HUES64 (cell line): ENCODE data around the gene RHOT1.

Experiments
- H3K27ac ChIP-seq: 2 replicates; pipeline ENCODE4 v1.7.0; 2013; ENCODE audit warnings: low read depth, low read length, inconsistent platforms
- H3K27me3 ChIP-seq: 2 replicates; pipeline ENCODE4 v1.6.1; 2013; ENCODE audit warnings: mild to moderate bottlenecking, low read length; ENCODE audit not compliant: insufficient read depth
- H3K36me3 ChIP-seq: 2 replicates; pipeline ENCODE4 v1.6.1; 2013; ENCODE audit warnings: mild to moderate bottlenecking, low read length; ENCODE audit not compliant: insufficient read depth
- H3K4me1 ChIP-seq: 2 replicates; pipeline ENCODE4 v1.6.1; 2013; ENCODE audit warnings: mild to moderate bottlenecking, low read length, moderate library complexity; ENCODE audit not compliant: insufficient read depth
- H3K4me3 ChIP-seq: 2 replicates; pipeline ENCODE4 v1.5.1; 2013; ENCODE audit warnings: mild to moderate bottlenecking, low read length, moderate library complexity
- H3K9ac ChIP-seq: 2 replicates; pipeline ENCODE4 v1.6.1; 2013; ENCODE audit warnings: mild to moderate bottlenecking, low read depth, low read length
- H3K9me3 ChIP-seq: 2 replicates; pipeline ENCODE4 v1.6.1; 2013; ENCODE audit warnings: low read depth, low read length; ENCODE audit not compliant: insufficient read depth
- WGBS: fragments of 150-250, 120-280 bp; methylation state at CpG from one replicate; pipeline ENCODE4 v1.1.7; 2013; ENCODE audit warnings: missing lambda C conversion rate; 5-methylcytosine and 5-hydroxymethylcytosine counted together

RHOT1 gene

DNA sequence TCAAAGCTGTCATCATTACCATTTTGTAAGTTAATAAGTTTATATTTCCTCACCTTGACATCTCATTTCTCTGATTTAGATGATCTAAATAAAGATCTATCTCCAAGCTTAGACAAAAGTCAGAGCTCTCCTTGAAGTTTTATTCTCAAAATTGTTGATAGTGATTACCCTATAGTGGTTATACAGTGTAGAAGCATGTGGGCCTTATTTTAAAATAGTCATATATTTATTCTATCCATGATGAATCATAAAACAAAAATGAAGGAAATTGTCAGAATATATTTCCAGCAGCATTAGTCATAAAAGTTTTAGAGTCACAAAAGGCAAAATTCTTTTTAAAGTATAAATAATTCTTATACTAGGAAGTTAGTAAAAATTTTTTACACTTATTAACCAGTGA is 49.0 kb downstream of the RHOT1 start:
- Histone ChIP-seq H3K9ac (no peak overlapping the region), H3K9me3 (no peaks in the 10 kb centered on the region), H3K27ac (no peak overlapping the region)

DNA sequence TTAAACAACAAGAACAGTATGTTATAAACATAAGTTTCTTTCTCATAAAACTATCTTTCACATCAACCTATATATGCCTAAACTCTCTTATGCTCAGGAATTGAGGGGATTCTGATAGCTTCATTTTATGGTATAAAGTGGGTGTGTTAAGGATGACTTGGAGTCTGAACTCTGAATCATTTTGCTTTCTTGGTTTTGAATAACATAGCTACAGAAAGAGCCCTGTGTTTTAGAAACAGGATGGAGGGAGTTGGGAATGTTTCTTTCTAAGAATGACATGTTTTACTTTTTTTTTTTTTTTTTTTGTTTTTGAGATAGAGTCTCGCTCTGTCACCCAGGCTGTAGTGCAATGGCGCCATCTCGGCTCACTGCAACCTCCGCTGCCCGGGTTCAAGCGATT is 50.1 kb downstream of the RHOT1 start:
- H3K27me3 ChIP-seq, result no peaks in the 10 kb centered on the region
- no peaks in the 10 kb centered on the region for H3K9me3 ChIP-seq
- 97% methylated on average over 6 of the region's 6 CpGs for WGBS
- H3K4me3 ChIP-seq, result no peak overlapping the region
- peaks cover 62% of the 10 kb centered on the region for H3K36me3 ChIP-seq
- no peak overlapping the region for H3K9ac ChIP-seq
- H3K27ac ChIP-seq, result no peak overlapping the region
- no peaks in the 10 kb centered on the region for H3K4me1 ChIP-seq

More for the DNA sequence above, 49.0 kb downstream of the RHOT1 start:
- Histone ChIP-seq H3K4me1 (no peaks in the 10 kb centered on the region), H3K27me3 (no peaks in the 10 kb centered on the region), H3K36me3 (peaks cover 58% of the 10 kb centered on the region), H3K4me3 (no peak overlapping the region)

DNA sequence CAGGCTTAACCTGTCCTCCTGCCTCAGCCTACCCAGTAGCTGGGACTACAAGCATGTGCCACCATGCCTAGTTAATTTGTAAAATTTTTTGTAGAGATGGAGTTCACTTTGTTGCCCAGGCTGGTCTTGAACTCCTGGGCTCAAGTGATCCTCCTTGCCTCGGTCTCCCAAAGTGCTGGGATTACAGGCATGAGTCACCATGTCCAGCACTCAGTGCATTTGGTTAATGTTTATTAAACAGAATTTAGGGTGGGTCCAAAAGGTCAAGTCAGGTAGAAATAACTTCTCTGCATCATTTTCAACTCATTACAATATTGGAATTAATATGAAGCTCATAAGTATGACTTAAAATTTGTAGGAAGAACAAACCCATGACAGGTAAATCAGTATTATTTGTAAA is 55.7 kb downstream of the RHOT1 start:
- H3K27me3 ChIP-seq, result no peaks in the 10 kb centered on the region
- H3K4me3 ChIP-seq, result no peak overlapping the region
- WGBS, result 97% methylated on average over 1 of the region's 1 CpG
- no peak overlapping the region for H3K27ac ChIP-seq
- no peak overlapping the region for H3K9ac ChIP-seq
- no peaks in the 10 kb centered on the region for H3K9me3 ChIP-seq
- no peaks in the 10 kb centered on the region for H3K4me1 ChIP-seq
- H3K36me3 ChIP-seq, result peaks cover 84% of the 10 kb centered on the region

DNA sequence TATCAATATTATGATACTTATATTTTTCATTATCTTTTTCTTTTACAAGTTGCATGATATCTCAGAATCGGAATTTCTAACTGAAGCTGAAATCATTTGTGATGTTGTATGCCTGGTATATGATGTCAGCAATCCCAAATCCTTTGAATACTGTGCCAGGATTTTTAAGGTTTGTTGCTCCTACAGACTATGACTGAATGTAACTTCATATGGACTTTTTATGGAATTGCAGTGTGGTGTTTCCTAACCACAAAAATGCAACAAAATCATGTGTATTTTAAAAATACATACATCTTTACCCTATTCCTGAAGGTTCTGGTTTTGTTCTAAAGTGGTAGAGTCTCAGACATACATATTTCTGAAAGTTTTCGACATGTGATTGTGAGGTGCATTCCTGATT is 64.6 kb downstream of the RHOT1 start:
- H3K36me3 ChIP-seq, result peaks cover 72% of the 10 kb centered on the region
- H3K9ac ChIP-seq, result no peak overlapping the region
- WGBS, result 100% methylated on average over 1 of the region's 2 CpGs
- no peaks in the 10 kb centered on the region for H3K9me3 ChIP-seq
- H3K27me3 ChIP-seq, result no peaks in the 10 kb centered on the region
- no peaks in the 10 kb centered on the region for H3K4me1 ChIP-seq
- no peak overlapping the region for H3K4me3 ChIP-seq
- H3K27ac ChIP-seq, result no peak overlapping the region

DNA sequence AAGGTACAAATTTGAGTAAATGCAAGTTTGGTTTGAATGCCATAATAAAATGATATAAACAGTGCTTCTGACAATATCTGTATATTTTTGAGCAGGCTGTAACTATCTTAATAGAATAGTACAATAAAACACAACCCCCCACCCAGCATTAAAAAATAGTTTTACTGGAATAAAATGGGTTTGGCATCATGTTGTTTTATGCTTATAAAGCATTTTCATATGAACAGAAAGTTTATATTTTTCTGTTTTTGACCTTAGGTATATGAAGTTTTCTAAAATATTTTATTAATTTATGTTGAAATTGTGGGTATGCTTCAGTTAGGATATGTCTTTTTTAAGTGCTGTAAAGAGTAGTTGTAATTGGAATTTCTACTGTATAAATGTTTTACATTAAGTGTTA is 66.1 kb downstream of the RHOT1 start:
- Histone ChIP-seq H3K4me1 (no peaks in the 10 kb centered on the region), H3K4me3 (no peak overlapping the region), H3K9ac (no peak overlapping the region), H3K27me3 (no peaks in the 10 kb centered on the region), H3K9me3 (no peaks in the 10 kb centered on the region), H3K36me3 (peaks cover 63% of the 10 kb centered on the region), H3K27ac (no peak overlapping the region)

DNA sequence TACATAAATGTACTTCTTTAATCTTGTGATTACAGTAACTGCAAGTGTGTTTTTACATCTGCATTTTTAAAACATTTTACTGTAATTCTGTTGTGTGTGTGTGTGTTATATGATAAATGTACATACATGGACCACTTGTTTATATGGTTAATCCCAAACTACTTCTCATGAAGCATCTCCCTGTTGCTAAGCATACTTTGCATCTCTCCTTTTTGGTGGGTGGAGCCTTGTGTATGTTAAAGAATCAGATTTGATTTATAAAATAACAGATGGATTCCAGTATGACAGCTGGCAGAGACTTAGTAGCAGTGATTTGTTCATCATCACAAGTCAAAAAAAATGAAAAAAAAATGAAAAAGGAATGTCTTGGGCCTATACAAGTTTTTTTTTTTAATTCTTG is 67.3 kb downstream of the RHOT1 start:
- H3K9me3 ChIP-seq, result no peaks in the 10 kb centered on the region
- no peaks in the 10 kb centered on the region for H3K27me3 ChIP-seq
- H3K4me3 ChIP-seq, result no peak overlapping the region
- H3K4me1 ChIP-seq, result no peaks in the 10 kb centered on the region
- no peak overlapping the region for H3K27ac ChIP-seq
- H3K9ac ChIP-seq, result no peak overlapping the region
- peaks cover 56% of the 10 kb centered on the region for H3K36me3 ChIP-seq

DNA sequence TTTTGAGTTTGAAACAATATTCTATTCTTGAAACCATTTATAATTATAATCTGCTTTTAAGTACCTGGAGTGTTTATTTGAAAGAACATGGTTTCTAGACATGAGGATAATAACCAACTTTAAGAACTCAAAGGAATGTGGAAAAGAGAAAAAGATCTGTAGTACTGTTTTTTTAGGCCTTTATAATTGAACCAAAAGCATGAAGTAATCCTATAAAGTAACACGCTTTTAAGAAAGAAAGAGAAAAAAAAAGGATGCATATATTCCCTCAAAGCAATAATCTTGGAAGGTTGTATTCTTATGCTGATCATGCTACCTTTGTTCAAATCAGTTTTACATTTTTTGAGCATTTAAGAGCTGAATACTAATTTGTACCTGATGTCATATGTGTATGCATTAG is 69.4 kb downstream of the RHOT1 start:
- Histone ChIP-seq H3K27me3 (no peaks in the 10 kb centered on the region), H3K4me1 (no peaks in the 10 kb centered on the region), H3K4me3 (no peak overlapping the region), H3K9ac (no peak overlapping the region), H3K9me3 (no peaks in the 10 kb centered on the region), H3K36me3 (peaks cover 53% of the 10 kb centered on the region), H3K27ac (no peak overlapping the region)
- WGBS, result no CpG with 5 or more reads among the region's 1 CpG

DNA sequence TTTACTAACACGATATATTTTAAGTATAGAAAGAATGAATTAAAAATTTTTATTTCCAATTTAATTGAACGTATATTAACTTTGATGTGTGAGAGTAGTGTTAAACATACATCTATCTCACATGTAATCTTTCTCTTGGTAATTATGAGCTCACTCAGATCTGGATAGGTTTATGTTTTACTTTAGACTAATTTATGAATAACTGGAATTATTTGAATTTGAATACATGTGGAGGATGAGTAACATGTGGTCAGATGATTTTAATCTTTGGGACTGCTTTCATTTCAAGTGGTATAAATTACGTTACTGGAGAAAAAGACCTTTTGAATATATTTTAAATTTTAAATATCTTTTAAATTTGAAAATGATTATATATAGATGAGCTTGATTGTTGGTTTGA is 73.4 kb downstream of the RHOT1 start:
- Histone ChIP-seq H3K27me3 (no peaks in the 10 kb centered on the region), H3K27ac (no peak overlapping the region), H3K4me3 (no peak overlapping the region), H3K4me1 (no peaks in the 10 kb centered on the region), H3K9me3 (no peaks in the 10 kb centered on the region), H3K9ac (no peak overlapping the region), H3K36me3 (peaks cover 14% of the 10 kb centered on the region; the same call in 1 of the 2 replicates)
- no CpG with 5 or more reads among the region's 3 CpGs for WGBS

DNA sequence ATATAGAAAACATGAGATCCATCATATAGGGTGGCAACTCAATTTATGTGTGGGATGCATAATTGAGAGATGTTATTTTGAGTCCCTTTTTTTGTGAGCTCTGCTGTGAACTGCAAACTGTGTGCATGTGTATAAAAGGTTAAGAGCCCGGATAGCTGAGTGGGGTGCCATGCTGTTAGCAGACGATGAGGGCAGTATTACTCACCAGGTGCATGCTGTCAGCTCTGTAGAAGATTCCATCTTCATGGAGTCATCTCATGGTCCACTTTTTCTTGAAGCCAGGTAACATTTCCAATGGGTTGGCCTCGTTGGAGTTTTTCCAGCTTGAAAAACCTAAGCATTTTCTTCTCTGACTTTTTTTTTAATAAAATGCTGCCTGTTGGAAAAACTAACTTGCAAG is 80.3 kb downstream of the RHOT1 start:
- peaks cover 9% of the 10 kb centered on the region for H3K36me3 ChIP-seq
- no peaks in the 10 kb centered on the region for H3K9me3 ChIP-seq
- H3K4me1 ChIP-seq, result peaks cover 10% of the 10 kb centered on the region
- H3K27me3 ChIP-seq, result no peaks in the 10 kb centered on the region
- no peak overlapping the region for H3K27ac ChIP-seq
- H3K4me3 ChIP-seq, result no peak overlapping the region
- no peak overlapping the region for H3K9ac ChIP-seq
- WGBS, result 72% methylated on average over 3 of the region's 3 CpGs

DNA sequence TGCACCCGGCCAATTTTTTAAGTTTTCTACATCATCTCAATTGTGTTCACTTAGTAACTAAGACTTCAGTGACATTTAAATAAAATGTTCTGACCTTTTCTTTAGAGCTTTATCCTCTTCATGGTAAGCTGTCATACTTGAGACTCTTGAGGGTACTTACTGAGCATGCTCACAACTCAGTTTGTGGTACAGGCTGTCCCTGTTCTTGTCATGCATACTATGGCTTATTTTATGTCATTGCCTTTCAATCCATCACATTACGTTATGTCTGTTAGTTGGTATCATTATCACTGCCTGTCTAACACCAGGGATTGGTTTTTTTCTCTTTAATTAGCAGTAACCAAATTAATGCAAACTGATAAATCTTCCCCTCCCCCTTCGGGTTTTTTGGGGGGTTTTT is 81.4 kb downstream of the RHOT1 start:
- Histone ChIP-seq H3K4me1 (peaks cover 19% of the 10 kb centered on the region), H3K27ac (no peak overlapping the region), H3K27me3 (no peaks in the 10 kb centered on the region), H3K9ac (no peak overlapping the region), H3K4me3 (no peak overlapping the region), H3K9me3 (no peaks in the 10 kb centered on the region), H3K36me3 (peaks cover 9% of the 10 kb centered on the region)
- 96% methylated on average over 2 of the region's 3 CpGs for WGBS

DNA sequence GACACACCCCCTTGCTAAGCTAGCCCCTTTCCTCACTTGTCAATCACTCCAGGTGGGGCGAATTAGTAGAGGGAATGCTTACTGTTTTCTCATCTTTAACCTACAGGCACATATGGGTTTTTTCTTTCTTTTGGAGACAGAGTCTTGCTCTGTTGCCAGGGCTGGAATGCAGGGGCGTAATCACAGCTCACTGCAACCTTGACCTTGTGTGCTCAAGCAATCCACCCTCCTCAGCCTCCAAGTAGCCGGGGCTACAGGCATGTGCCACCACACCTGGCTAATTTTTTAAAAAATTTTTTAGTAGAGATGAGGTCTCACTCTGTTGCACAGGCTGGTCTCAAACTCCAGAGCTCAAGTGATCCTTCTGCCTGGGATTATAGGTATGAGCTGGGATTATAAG is 84.6 kb downstream of the RHOT1 start:
- WGBS, result 82% methylated on average over 3 of the region's 3 CpGs

DNA sequence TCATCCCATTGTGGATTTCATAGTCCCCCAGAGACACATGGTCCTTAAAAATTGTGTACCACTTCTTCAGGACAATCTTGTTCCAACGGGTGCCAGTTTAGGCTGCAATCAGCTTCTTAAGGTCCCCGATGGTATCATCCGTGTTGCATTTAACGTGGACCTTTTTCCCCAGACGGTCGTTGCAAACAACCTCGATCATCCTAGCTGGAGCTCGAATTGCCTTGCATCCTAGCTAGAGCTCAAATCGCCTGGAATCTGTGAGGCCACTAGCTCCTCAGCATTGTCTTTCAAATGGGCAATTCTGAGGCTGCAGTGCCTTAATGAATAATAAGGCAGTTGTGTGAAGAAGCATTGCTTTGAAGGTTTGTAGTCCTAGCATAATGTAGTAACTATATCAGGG is 85.6 kb downstream of the RHOT1 start:
- 8% methylated on average over 9 of the region's 9 CpGs for WGBS
- H3K4me3 ChIP-seq, result peak overlapping the region; percentile 32

More for the DNA sequence above, 84.6 kb downstream of the RHOT1 start:
- H3K27me3 ChIP-seq, result no peaks in the 10 kb centered on the region
- H3K9me3 ChIP-seq, result no peaks in the 10 kb centered on the region
- H3K36me3 ChIP-seq, result peaks cover 9% of the 10 kb centered on the region
- no peak overlapping the region for H3K27ac ChIP-seq
- H3K4me3 ChIP-seq, result no peak overlapping the region
- H3K4me1 ChIP-seq, result peaks cover 24% of the 10 kb centered on the region
- H3K9ac ChIP-seq, result no peak overlapping the region

More for the DNA sequence above, 85.6 kb downstream of the RHOT1 start:
- no peaks in the 10 kb centered on the region for H3K27me3 ChIP-seq
- peaks cover 9% of the 10 kb centered on the region for H3K36me3 ChIP-seq
- no peaks in the 10 kb centered on the region for H3K9me3 ChIP-seq
- H3K9ac ChIP-seq, result no peak overlapping the region
- H3K27ac ChIP-seq, result peak overlapping the region; percentile 80
- peaks cover 25% of the 10 kb centered on the region for H3K4me1 ChIP-seq
